ENCODE data around the gene IQSEC1. TPM values are rescaled to one million over a fixed set of nuclear protein-coding genes. Genes with fewer than 3 reads are reported as not detected.

The IQSEC1 gene
- total RNA-seq, 1 donor from 2014 or later: 29.5 TPM

- Mint-ChIP-seq H3K4me3 (ENCODE audit: unreplicated experiment) (no peak overlapping the region), H3K27ac (ENCODE audit: unreplicated experiment) (no peak overlapping the region), H3K36me3 (ENCODE audit: low read depth, unreplicated experiment) (peaks cover 2% of the 10 kb centered on the region), H3K27me3 (ENCODE audit: low read depth, unreplicated experiment) (peaks cover 38% of the 10 kb centered on the region), H3K4me1 (ENCODE audit: low read depth, unreplicated experiment) (peaks cover 5% of the 10 kb centered on the region), H3K9me3 (ENCODE audit: unreplicated experiment) (no peaks in the 10 kb centered on the region)
- H3K4me2 ChIP-seq (ENCODE audit: low read length): no peak overlapping the region
- H3K4me3 ChIP-seq (ENCODE audit: insufficient read depth, low read depth, low read length): no peak overlapping the region
- no peaks in the 10 kb centered on the region for H3K9me3 ChIP-seq (ENCODE audit: insufficient read depth, low read depth, low read length)
- peaks cover 30% of the 10 kb centered on the region for H3K27me3 ChIP-seq (ENCODE audit: insufficient read depth, low read length)
- DNase-seq (ENCODE audit: low read depth): no peak
- no peak overlapping the region for H3K9ac ChIP-seq (ENCODE audit: low read length)
- no peaks in the 10 kb centered on the region for H4K20me1 ChIP-seq (ENCODE audit: insufficient read depth, low read length)
- H2AFZ ChIP-seq (ENCODE audit: low read depth, low read length): no peak overlapping the region
- no peaks in the 10 kb centered on the region for H3K36me3 ChIP-seq (ENCODE audit: insufficient read depth, low read length)
- FAIRE-seq: no peak
- H3K27ac ChIP-seq (ENCODE audit: low read depth, low read length): no peak overlapping the region
- H3K4me1 ChIP-seq (ENCODE audit: insufficient read depth, low read length): peaks cover 2% of the 10 kb centered on the region
- TF ChIP-seq EZH2 (IDR thresholded peaks at IDR 0.05; ENCODE audit: insufficient read depth, low read length): no peak
- no peak for TF ChIP-seq CTCF (IDR thresholded peaks at IDR 0.05; ENCODE audit: insufficient read depth, low read depth, low read length)
- H3K79me2 ChIP-seq (ENCODE audit: insufficient read depth, low read length): no peaks in the 10 kb centered on the region
Observed at GRCh38 chr3:13046569-13047274, 26.5 kb downstream of the IQSEC1 start.

DNA sequence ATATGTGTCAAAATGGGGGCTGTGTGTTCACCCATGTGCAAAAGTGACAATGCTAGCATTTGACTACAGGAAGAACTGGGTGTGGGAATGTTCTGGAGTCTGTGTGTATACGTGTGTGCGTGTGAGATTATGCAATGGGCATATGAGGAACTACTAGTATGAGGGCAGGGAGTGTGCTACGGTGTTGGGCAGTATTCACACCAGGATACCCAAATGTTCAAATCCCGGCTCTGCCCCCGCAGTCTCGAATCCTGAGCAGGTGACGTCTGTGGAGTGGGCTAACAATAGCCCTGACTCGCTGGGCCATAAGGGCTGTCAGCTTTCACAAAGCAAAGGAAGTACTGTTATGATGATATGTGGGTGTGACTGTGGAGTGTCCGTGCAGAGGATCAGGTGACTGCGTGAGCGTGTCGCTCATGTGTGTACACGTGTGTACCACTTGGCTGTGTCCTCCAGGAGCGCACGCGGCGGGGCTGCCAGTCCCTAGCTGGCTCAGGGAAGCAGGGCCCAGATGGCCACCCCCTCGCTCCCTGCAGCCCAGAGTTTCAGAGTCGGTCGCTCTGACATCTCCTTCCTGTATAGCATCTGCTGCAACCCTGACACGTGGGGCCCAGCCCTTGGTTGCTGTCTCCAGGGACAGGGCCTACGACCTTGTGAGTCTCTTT lies 27.2 kb downstream of the IQSEC1 start:
- no peaks in the 10 kb centered on the region for H3K79me2 ChIP-seq (ENCODE audit: insufficient read depth, low read length)
- no peak overlapping the region for H3K4me2 ChIP-seq (ENCODE audit: low read length)
- no peak overlapping the region for H3K9ac ChIP-seq (ENCODE audit: low read length)
- H3K36me3 ChIP-seq (ENCODE audit: insufficient read depth, low read length): no peaks in the 10 kb centered on the region
- H2AFZ ChIP-seq (ENCODE audit: low read depth, low read length): no peak overlapping the region
- H3K9me3 ChIP-seq (ENCODE audit: insufficient read depth, low read depth, low read length): no peaks in the 10 kb centered on the region
- peaks cover 2% of the 10 kb centered on the region for H3K4me1 ChIP-seq (ENCODE audit: insufficient read depth, low read length)
- H3K27ac ChIP-seq (ENCODE audit: low read depth, low read length): no peak overlapping the region
- H3K4me3 Mint-ChIP-seq (ENCODE audit: unreplicated experiment): no peak overlapping the region
- peaks cover 38% of the 10 kb centered on the region for H3K27me3 Mint-ChIP-seq (ENCODE audit: low read depth, unreplicated experiment)
- DNase-seq (ENCODE audit: low read depth) (no peak), FAIRE-seq (no peak)
- H3K27me3 ChIP-seq (ENCODE audit: insufficient read depth, low read length): peaks cover 36% of the 10 kb centered on the region
- no peaks in the 10 kb centered on the region for H3K9me3 Mint-ChIP-seq (ENCODE audit: unreplicated experiment)
- TF ChIP-seq EZH2 (IDR thresholded peaks at IDR 0.05; ENCODE audit: insufficient read depth, low read length) (no peak), CTCF (IDR thresholded peaks at IDR 0.05; ENCODE audit: insufficient read depth, low read depth, low read length) (no peak)
- H4K20me1 ChIP-seq (ENCODE audit: insufficient read depth, low read length): no peaks in the 10 kb centered on the region
- H3K36me3 Mint-ChIP-seq (ENCODE audit: low read depth, unreplicated experiment): peaks cover 2% of the 10 kb centered on the region
- H3K4me3 ChIP-seq (ENCODE audit: insufficient read depth, low read depth, low read length): no peak overlapping the region
- H3K27ac Mint-ChIP-seq (ENCODE audit: unreplicated experiment): no peak overlapping the region
- H3K4me1 Mint-ChIP-seq (ENCODE audit: low read depth, unreplicated experiment): peaks cover 3% of the 10 kb centered on the region
